Astrocyte (in vitro differentiated cells and primary cell): ENCODE measurements around the gene BHLHE23. TPM values are rescaled to one million over a fixed set of nuclear protein-coding genes. Genes with fewer than 3 reads are reported as not detected.

Experiments used
- DNase-seq: peaks from one replicate; pipeline ENCODE4 v3.0.0-alpha.2; 2010; ENCODE audit warnings: low read depth
- FAIRE-seq: peaks from 2 replicates; lab custom pipeline; 2011; peaks lifted over from hg19 to GRCh38; lab: Jason Lieb, UNC
- H2AFZ ChIP-seq: 2 replicates; pipeline ENCODE4 v1.6.0; 2012; ENCODE audit warnings: low read depth, low read length, inconsistent platforms
- H3K27ac ChIP-seq: 2 replicates; pipeline ENCODE4 v1.5.1; 2011; ENCODE audit warnings: low read depth, low read length, inconsistent platforms
- H3K27me3 ChIP-seq: 2 replicates; pipeline ENCODE4 v1.6.0; 2011; ENCODE audit warnings: low read length, inconsistent platforms; ENCODE audit not compliant: insufficient read depth
- H3K36me3 ChIP-seq: 2 replicates; pipeline ENCODE4 v1.5.1; 2011; ENCODE audit warnings: low read length, inconsistent platforms; ENCODE audit not compliant: insufficient read depth
- H3K4me1 ChIP-seq: 2 replicates; pipeline ENCODE4 v1.5.1; 2011; ENCODE audit warnings: low read length, inconsistent platforms; ENCODE audit not compliant: insufficient read depth
- H3K4me2 ChIP-seq: 2 replicates; pipeline ENCODE4 v1.6.0; 2012; ENCODE audit warnings: low read length, inconsistent platforms
- H3K4me3 ChIP-seq: 2 replicates; pipeline ENCODE4 v1.5.1; 2011; ENCODE audit warnings: low read depth, mild to moderate bottlenecking, low read length, inconsistent platforms; ENCODE audit not compliant: insufficient read depth
- H3K79me2 ChIP-seq: 2 replicates; pipeline ENCODE4 v1.6.0; 2012; ENCODE audit warnings: mild to moderate bottlenecking, low read length, inconsistent platforms; ENCODE audit not compliant: insufficient read depth
- H3K9ac ChIP-seq: 2 replicates; pipeline ENCODE4 v1.6.0; 2012; ENCODE audit warnings: mild to moderate bottlenecking, low read length, inconsistent platforms
- H3K9me3 ChIP-seq: 2 replicates; pipeline ENCODE4 v1.5.1; 2012; ENCODE audit warnings: low read depth, mild to moderate bottlenecking, low read length, inconsistent platforms; ENCODE audit not compliant: insufficient read depth
- H4K20me1 ChIP-seq: 2 replicates; pipeline ENCODE4 v1.6.0; 2012; ENCODE audit warnings: low read length, inconsistent platforms; ENCODE audit not compliant: insufficient read depth
- H3K27ac Mint-ChIP-seq: one replicate; pipeline ENCODE4 v1.8.0; 2021; ENCODE audit warnings: mild to moderate bottlenecking, mixed read lengths; ENCODE audit not compliant: unreplicated experiment
- H3K27me3 Mint-ChIP-seq: one replicate; pipeline ENCODE4 v1.8.0; 2021; ENCODE audit warnings: low read depth, mixed read lengths; ENCODE audit not compliant: unreplicated experiment
- H3K36me3 Mint-ChIP-seq: one replicate; pipeline ENCODE4 v1.8.0; 2021; ENCODE audit warnings: low read depth, mixed read lengths; ENCODE audit not compliant: unreplicated experiment
- H3K4me1 Mint-ChIP-seq: one replicate; pipeline ENCODE4 v1.8.0; 2021; ENCODE audit warnings: low read depth, mixed read lengths; ENCODE audit not compliant: unreplicated experiment
- H3K4me3 Mint-ChIP-seq: one replicate; pipeline ENCODE4 v1.8.0; 2021; ENCODE audit warnings: mild to moderate bottlenecking, moderate library complexity, mixed read lengths; ENCODE audit not compliant: unreplicated experiment
- H3K9me3 Mint-ChIP-seq: one replicate; pipeline ENCODE4 v1.8.0; 2021; ENCODE audit warnings: mild to moderate bottlenecking, mixed read lengths; ENCODE audit not compliant: unreplicated experiment
- CTCF ChIP-seq: IDR thresholded peaks from 2 replicates; pipeline ENCODE4 v1.5.1; 2011; ENCODE audit warnings: low read depth, mild to moderate bottlenecking, inconsistent platforms, low read length, moderate library complexity; ENCODE audit not compliant: insufficient read depth
- EZH2 ChIP-seq: IDR thresholded peaks from 2 replicates; pipeline ENCODE4 v1.6.1; 2012; ENCODE audit warnings: mild to moderate bottlenecking, low read length, inconsistent platforms; ENCODE audit not compliant: insufficient read depth
- total RNA-seq: library from RNA; stranded (reverse); gene quantifications from 2 replicates; pipeline ENCODE4 v1.2.1, GENCODE V29; 2021

Gene BHLHE23
- total RNA-seq, 1 donor from 2014 or later: not detected

- Histone ChIP-seq H3K36me3 (no peaks in the 10 kb centered on the region), H3K4me2 (peak overlapping the region; percentile 44), H3K4me1 (no peaks in the 10 kb centered on the region), H4K20me1 (no peaks in the 10 kb centered on the region), H3K9me3 (no peaks in the 10 kb centered on the region), H3K27ac (no peak overlapping the region), H3K27me3 (peaks cover 49% of the 10 kb centered on the region), H2AFZ (peak overlapping the region; percentile 56), H3K79me2 (no peaks in the 10 kb centered on the region), H3K4me3 (no peak overlapping the region), H3K9ac (no peak overlapping the region)
- peak; percentile 4 for DNase-seq
- Mint-ChIP-seq H3K36me3 (peaks cover 2% of the 10 kb centered on the region), H3K27ac (no peak overlapping the region), H3K27me3 (peaks cover 52% of the 10 kb centered on the region), H3K9me3 (peaks cover 3% of the 10 kb centered on the region), H3K4me3 (no peak overlapping the region), H3K4me1 (no peaks in the 10 kb centered on the region)
- TF ChIP-seq EZH2 (no peak), CTCF (no peak)
- FAIRE-seq: no peak
Observed at GRCh38 chr20:63025534-63026331, 19.0 kb upstream of the BHLHE23 start.

- no peak overlapping the region for H3K27ac Mint-ChIP-seq
- H3K27me3 ChIP-seq: peaks cover 43% of the 10 kb centered on the region
- H3K36me3 Mint-ChIP-seq: peaks cover 2% of the 10 kb centered on the region
- no peak overlapping the region for H2AFZ ChIP-seq
- H3K4me1 ChIP-seq: no peaks in the 10 kb centered on the region
- no peaks in the 10 kb centered on the region for H3K9me3 ChIP-seq
- peaks cover 53% of the 10 kb centered on the region for H3K27me3 Mint-ChIP-seq
- peaks cover 8% of the 10 kb centered on the region for H3K9me3 Mint-ChIP-seq
- no peaks in the 10 kb centered on the region for H4K20me1 ChIP-seq
- FAIRE-seq (no peak), DNase-seq (no peak)
- H3K4me2 ChIP-seq: no peak overlapping the region
- H3K9ac ChIP-seq: no peak overlapping the region
- no peaks in the 10 kb centered on the region for H3K36me3 ChIP-seq
- no peak overlapping the region for H3K27ac ChIP-seq
- H3K4me3 ChIP-seq: no peak overlapping the region
- H3K4me3 Mint-ChIP-seq: no peak overlapping the region
- no peak for TF ChIP-seq EZH2
- no peak for TF ChIP-seq CTCF
- no peaks in the 10 kb centered on the region for H3K79me2 ChIP-seq
- no peaks in the 10 kb centered on the region for H3K4me1 Mint-ChIP-seq
Observed at GRCh38 chr20:63024573-63025392, 18.0 kb upstream of the BHLHE23 start.
